ACHN (cell line): ENCODE measurements around the gene AURKA.
"Not testable (repeated sequence)": the region's sequence is repeated elsewhere in the genome, so short reads cannot be mapped to it uniquely, and the experiment has no call there.

Source experiments
- DNase-seq: peaks from one replicate; pipeline ENCODE4 v3.0.0-alpha.2; 2015
- in situ Hi-C: cut with HindIII; loops from 2 replicates; pipeline ENCODE4 v1.10.0; 2017; ENCODE audit warnings: low sequenced_read_pairs, low pct_ligation_motif_present, low pct_unique_long_range_greater_than_20kb

AURKA gene

GRCh38 chr20:56423211-56423610, 31.2 kb upstream of the AURKA start:
- in situ Hi-C loops: no loop called here
- DNase-seq: no peak

- no peak for DNase-seq
- in situ Hi-C loops: no loop called here
Measured at GRCh38 chr20:56422824-56423189, 30.8 kb upstream of the AURKA start.

GRCh38 chr20:56422076-56422823, 30.2 kb upstream of the AURKA start:
- DNase-seq: peak; percentile 86
- in situ Hi-C loops: no loop called here

- in situ Hi-C loops: no loop called here
Measured at GRCh38 chr20:56420940-56421688, 29.1 kb upstream of the AURKA start.

GRCh38 chr20:56420028-56420427, 28.0 kb upstream of the AURKA start:
- in situ Hi-C loops: no loop called here
- DNase-seq: no peak

More at GRCh38 chr20:56420940-56421688, 29.1 kb upstream of the AURKA start:
- DNase-seq: peak; percentile 61

GRCh38 chr20:56418385-56418861, 26.4 kb upstream of the AURKA start:
- in situ Hi-C loops: no loop called here
- no peak for DNase-seq

- in situ Hi-C loops: no loop called here
- peak; percentile 20 for DNase-seq
Measured at GRCh38 chr20:56417911-56418310, 25.9 kb upstream of the AURKA start.

GRCh38 chr20:56417402-56417801, 25.4 kb upstream of the AURKA start:
- in situ Hi-C loops: no loop called here

GRCh38 chr20:56414842-56415765, 23.1 kb upstream of the AURKA start:
- in situ Hi-C loops: no loop called here
- DNase-seq: no peak

More at GRCh38 chr20:56417402-56417801, 25.4 kb upstream of the AURKA start:
- DNase-seq: no peak

GRCh38 chr20:56412949-56413348, 20.9 kb upstream of the AURKA start:
- in situ Hi-C loops: no loop called here
- no peak for DNase-seq

- in situ Hi-C loops: no loop called here
- no peak for DNase-seq
Measured at GRCh38 chr20:56412473-56412790, 20.4 kb upstream of the AURKA start.

GRCh38 chr20:56411759-56412472, 19.9 kb upstream of the AURKA start, which contains the start of gene CASS4:
CASS4 (plus strand) TSS chr20:56412260; CDS start chr20:56412459, 199 bp downstream.
- in situ Hi-C loops: no loop called here
- peak; percentile 59 for DNase-seq

GRCh38 chr20:56411287-56411686, 19.3 kb upstream of the AURKA start:
- in situ Hi-C loops, DNase-seq: not testable (repeated sequence)

GRCh38 chr20:56409956-56410355, 17.9 kb upstream of the AURKA start:
- in situ Hi-C loops: no loop called here

GRCh38 chr20:56409521-56409920, 17.5 kb upstream of the AURKA start:
- DNase-seq: no peak
- in situ Hi-C loops: no loop called here

More at GRCh38 chr20:56409956-56410355, 17.9 kb upstream of the AURKA start:
- no peak for DNase-seq

GRCh38 chr20:56406910-56407309, 14.9 kb upstream of the AURKA start:
- DNase-seq: no peak
- in situ Hi-C loops: no loop called here

- DNase-seq, in situ Hi-C loops: not testable (repeated sequence)
Measured at GRCh38 chr20:56405356-56405755, 13.3 kb upstream of the AURKA start.

GRCh38 chr20:56403465-56403864, 11.4 kb upstream of the AURKA start:
- DNase-seq: no peak
- in situ Hi-C loops: no loop called here
